HG03060 (cell line): ENCODE measurements around the gene PRKAR1A.
"Not testable (repeated sequence)": the region's sequence is repeated elsewhere in the genome, so short reads cannot be mapped to it uniquely, and the experiment has no call there.

ENCODE experiments used
- ATAC-seq: cut with Tn5 transposase; IDR thresholded peaks from one replicate; pipeline ENCODE4 v1.9.1; 2021; ENCODE audit warnings: low read depth, moderate number of reproducible peaks; ENCODE audit not compliant: unreplicated experiment

Gene PRKAR1A

GRCh38 chr17:68512247-68512959 is at the start of gene PRKAR1A:
PRKAR1A (plus strand) TSS chr17:68512430; CDS start chr17:68515400, 2,970 bp downstream.
- ATAC-seq, result peak; percentile 91

GRCh38 chr17:68463211-68464019 is 48.8 kb upstream of the PRKAR1A start:
- ATAC-seq, result no peak

- no peak for ATAC-seq
Observed at GRCh38 chr17:68468334-68468733, 43.9 kb upstream of the PRKAR1A start.

- ATAC-seq, result no peak
Observed at GRCh38 chr17:68468788-68469187, 43.4 kb upstream of the PRKAR1A start.

- no peak for ATAC-seq
Observed at GRCh38 chr17:68470961-68471360, 41.3 kb upstream of the PRKAR1A start.

GRCh38 chr17:68480885-68481284 is 31.3 kb upstream of the PRKAR1A start:
- ATAC-seq, result no peak

- ATAC-seq, result no peak
Observed at GRCh38 chr17:68482576-68483041, 29.6 kb upstream of the PRKAR1A start.

- no peak for ATAC-seq
Observed at GRCh38 chr17:68484458-68484857, 27.8 kb upstream of the PRKAR1A start.

- no peak for ATAC-seq
Observed at GRCh38 chr17:68489919-68490318, 22.3 kb upstream of the PRKAR1A start.

- ATAC-seq, result no peak
Observed at GRCh38 chr17:68491381-68492231, 20.6 kb upstream of the PRKAR1A start.

GRCh38 chr17:68492394-68493054 is 19.7 kb upstream of the PRKAR1A start:
- ATAC-seq, result not testable (repeated sequence)

- ATAC-seq, result no peak
Observed at GRCh38 chr17:68495081-68495480, 17.1 kb upstream of the PRKAR1A start.

- peak; percentile 97 for ATAC-seq
Observed at GRCh38 chr17:68497885-68498319, 14.3 kb upstream of the PRKAR1A start.

GRCh38 chr17:68498479-68499326 is 13.5 kb upstream of the PRKAR1A start:
- ATAC-seq, result peak; percentile 12

- ATAC-seq, result no peak
Observed at GRCh38 chr17:68499587-68499986, 12.6 kb upstream of the PRKAR1A start.

- ATAC-seq, result no peak
Observed at GRCh38 chr17:68501074-68501473, 11.2 kb upstream of the PRKAR1A start.

GRCh38 chr17:68505951-68506350 is 6.3 kb upstream of the PRKAR1A start:
- no peak for ATAC-seq

GRCh38 chr17:68507576-68507975 is 4.7 kb upstream of the PRKAR1A start:
- ATAC-seq, result no peak
